ENCODE results near the gene CYP1A2. TPM values are rescaled to one million over a fixed set of nuclear protein-coding genes. Genes with fewer than 3 reads are reported as not detected.
A peak's percentile ranks its signal among the peaks of the same experiment; 100 is the strongest.

The CYP1A2 gene
- total and polyA plus RNA-seq, 5 donors from 2014 or later = not detected

DNA sequence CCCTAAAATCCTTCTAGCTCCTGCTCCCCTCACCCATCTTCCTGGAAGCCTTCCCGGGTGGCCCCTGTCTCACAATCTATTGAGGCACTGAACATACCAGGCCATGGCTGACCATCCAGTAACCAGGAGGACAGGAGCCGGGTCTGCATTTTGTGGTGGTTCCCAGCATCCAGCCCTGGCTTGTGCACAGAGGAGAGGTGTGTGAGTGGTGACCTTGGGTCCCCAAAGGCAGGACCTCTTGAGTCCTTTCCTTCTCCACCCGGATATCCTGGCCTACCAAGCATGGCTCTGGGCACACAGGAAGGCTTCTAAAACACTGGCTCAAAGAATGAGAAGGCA is 41.1 kb downstream of the CYP1A2 start:
- no peak for ATAC-seq (ENCODE audit: low read depth in 2 of 2)
- DNase-seq = peak in 1 of 3 donors; percentile 47
- Histone ChIP-seq H3K27me3 (ENCODE audit: control insufficient read depth, insufficient read depth, low read length) (no peaks in the 10 kb centered on the region), H3K27ac (ENCODE audit: insufficient read depth, low read length, poor library complexity, severe bottlenecking) (peak overlapping the region; percentile 95), H3K4me1 (ENCODE audit: control insufficient read depth, insufficient read depth, low read length, poor library complexity, severe bottlenecking) (peaks cover 100% of the 10 kb centered on the region), H3K36me3 (ENCODE audit: control insufficient read depth, insufficient read depth, low read length) (no peaks in the 10 kb centered on the region), H3K9me3 (ENCODE audit: control insufficient read depth in 2 of 2, low read length in 2 of 2) (no peaks in the 10 kb centered on the region), H3K4me3 (ENCODE audit: low read depth, low read length) (peak overlapping the region; percentile 85)
- peak overlapping the region; percentile 97 to 100 (median 99) for H3K27ac Mint-ChIP-seq
- H3K9me3 Mint-ChIP-seq = no peaks in the 10 kb centered on the region
- H3K4me3 Mint-ChIP-seq = peak overlapping the region; percentile 89 to 98 (median 94)
- H3K4me1 Mint-ChIP-seq = peaks cover 14 to 95% (median 58%) of the 10 kb centered on the region in 4 donors
- peaks cover 9% of the 10 kb centered on the region for H3K27me3 Mint-ChIP-seq
- H3K36me3 Mint-ChIP-seq = peaks cover 16% of the 10 kb centered on the region

DNA sequence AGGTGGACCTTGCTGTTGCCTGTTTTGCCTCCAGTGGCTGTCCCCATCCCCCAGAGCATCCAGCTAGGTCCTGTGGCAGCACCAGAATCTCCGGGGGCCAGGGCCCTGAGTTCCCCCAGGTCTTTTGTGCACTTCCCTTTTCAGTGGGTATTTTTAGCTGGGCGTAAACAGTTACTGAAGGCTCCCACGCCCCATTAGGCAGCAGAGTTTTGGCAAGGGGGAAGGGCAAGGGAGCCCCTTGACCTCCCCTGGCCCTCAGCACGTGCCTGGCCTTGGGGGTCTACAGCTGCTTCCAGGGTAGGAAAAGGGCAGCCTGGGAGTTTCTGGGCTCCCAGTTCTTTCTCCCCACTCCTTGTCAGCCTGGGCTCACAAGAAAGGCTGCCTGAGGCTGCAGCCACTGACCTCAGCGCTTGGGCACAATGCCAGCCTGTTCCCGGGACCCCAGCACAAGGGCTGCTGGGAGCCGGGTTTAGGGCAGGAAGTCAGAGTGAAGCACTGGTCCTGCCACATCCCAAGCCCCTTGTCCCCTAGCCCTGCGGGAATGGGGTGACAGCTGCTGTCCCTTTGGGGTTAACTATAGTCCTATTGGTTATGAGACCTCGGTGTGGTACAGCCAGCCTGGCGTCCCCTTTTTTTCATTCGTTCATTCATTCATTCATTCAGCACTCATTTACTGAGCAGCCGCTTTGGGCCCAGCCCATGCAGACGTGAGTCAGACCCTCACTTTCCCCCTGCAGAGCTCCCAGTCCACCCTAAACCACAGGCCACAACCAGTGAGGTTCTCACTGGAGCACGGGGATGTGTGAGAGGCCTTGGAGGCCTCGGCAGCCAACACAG is 41.7 kb downstream of the CYP1A2 start:
- Mint-ChIP-seq H3K27me3 (peaks cover 4% of the 10 kb centered on the region), H3K36me3 (peaks cover 15% of the 10 kb centered on the region), H3K9me3 (peaks cover 0 to 1% (median 0%) of the 10 kb centered on the region in 7 donors), H3K4me3 (peak overlapping the region; percentile 89 to 98 (median 94)), H3K4me1 (peaks cover 20 to 95% (median 61%) of the 10 kb centered on the region in 4 donors), H3K27ac (peak overlapping the region; percentile 97 to 100 (median 99))
- H3K4me3 ChIP-seq (ENCODE audit: low read depth, low read length) = peak overlapping the region; percentile 85
- H3K27ac ChIP-seq (ENCODE audit: insufficient read depth, low read length, poor library complexity, severe bottlenecking) = peak overlapping the region; percentile 95
- H3K4me1 ChIP-seq (ENCODE audit: control insufficient read depth, insufficient read depth, low read length, poor library complexity, severe bottlenecking) = peaks cover 100% of the 10 kb centered on the region
- DNase-seq (no peak), ATAC-seq (ENCODE audit: low read depth in 2 of 2) (no peak)
- no peaks in the 10 kb centered on the region for H3K27me3 ChIP-seq (ENCODE audit: control insufficient read depth, insufficient read depth, low read length)
- no peaks in the 10 kb centered on the region for H3K9me3 ChIP-seq (ENCODE audit: control insufficient read depth in 2 of 2, low read length in 2 of 2)
- H3K36me3 ChIP-seq (ENCODE audit: control insufficient read depth, insufficient read depth, low read length) = no peaks in the 10 kb centered on the region

DNA sequence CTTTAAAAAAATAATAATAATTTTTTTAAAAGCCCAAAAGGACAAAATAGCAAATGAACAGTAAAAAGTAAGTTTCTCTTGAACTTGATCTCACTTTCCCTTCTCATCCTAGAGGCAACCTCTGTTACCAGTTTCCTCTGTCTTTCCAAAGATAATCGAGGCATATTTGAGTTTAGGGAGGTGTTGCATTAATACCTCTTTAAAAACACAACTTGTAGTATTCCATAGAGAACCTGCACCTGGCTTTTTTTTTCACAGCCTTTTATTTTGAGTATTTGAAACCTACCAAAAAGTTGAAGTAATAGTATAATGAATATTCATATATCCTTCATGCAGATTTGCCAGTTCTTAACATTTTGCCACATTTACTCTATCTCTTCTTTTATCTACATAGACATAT is 42.4 kb downstream of the CYP1A2 start:
- ATAC-seq (ENCODE audit: low read depth in 2 of 2) (no peak), DNase-seq (no peak)
- peak overlapping the region; percentile 85 for H3K4me3 ChIP-seq (ENCODE audit: low read depth, low read length)
- Mint-ChIP-seq H3K36me3 (peaks cover 12% of the 10 kb centered on the region), H3K9me3 (peaks cover 0 to 1% (median 0%) of the 10 kb centered on the region in 7 donors), H3K27me3 (peaks cover 4% of the 10 kb centered on the region), H3K4me1 (peaks cover 25 to 94% (median 64%) of the 10 kb centered on the region in 4 donors), H3K27ac (peak overlapping the region; percentile 92 to 96 (median 95)), H3K4me3 (peak overlapping the region; percentile 83 to 98 (median 92))
- H3K36me3 ChIP-seq (ENCODE audit: control insufficient read depth, insufficient read depth, low read length) = no peaks in the 10 kb centered on the region
- no peaks in the 10 kb centered on the region for H3K27me3 ChIP-seq (ENCODE audit: control insufficient read depth, insufficient read depth, low read length)
- peaks cover 100% of the 10 kb centered on the region for H3K4me1 ChIP-seq (ENCODE audit: control insufficient read depth, insufficient read depth, low read length, poor library complexity, severe bottlenecking)
- H3K27ac ChIP-seq (ENCODE audit: insufficient read depth, low read length, poor library complexity, severe bottlenecking) = peak overlapping the region; percentile 95
- no peaks in the 10 kb centered on the region for H3K9me3 ChIP-seq (ENCODE audit: control insufficient read depth in 2 of 2, low read length in 2 of 2)

DNA sequence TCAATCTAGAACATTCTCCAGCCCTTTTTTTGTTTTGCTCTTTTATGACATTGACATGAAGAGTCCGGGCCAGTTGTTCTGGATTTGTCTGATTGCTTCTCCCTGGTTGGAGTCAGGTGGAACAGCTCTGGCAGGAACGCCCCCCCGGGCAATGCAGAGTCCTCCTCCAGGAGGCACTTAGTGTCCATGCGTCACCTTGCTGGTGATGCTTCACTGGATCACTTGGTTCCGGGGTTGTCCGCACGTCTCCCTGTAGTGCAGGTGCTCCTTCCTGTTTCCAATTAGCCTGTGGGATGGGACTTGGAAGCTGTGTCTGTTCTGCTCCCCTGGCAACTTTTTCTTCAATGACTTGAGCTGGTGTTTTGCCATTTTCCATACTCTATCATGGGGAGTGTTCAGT is 43.0 kb downstream of the CYP1A2 start:
- Mint-ChIP-seq H3K4me1 (peaks cover 29 to 94% (median 69%) of the 10 kb centered on the region in 4 donors), H3K27ac (peak overlapping the region; percentile 92 to 96 (median 95)), H3K9me3 (peaks cover 0 to 1% (median 0%) of the 10 kb centered on the region in 7 donors), H3K27me3 (peaks cover 4% of the 10 kb centered on the region), H3K36me3 (peaks cover 15% of the 10 kb centered on the region), H3K4me3 (peak overlapping the region; percentile 83 to 98 (median 92))
- Histone ChIP-seq H3K4me3 (ENCODE audit: low read depth, low read length) (peak overlapping the region; percentile 85), H3K36me3 (ENCODE audit: control insufficient read depth, insufficient read depth, low read length) (no peaks in the 10 kb centered on the region), H3K9me3 (ENCODE audit: control insufficient read depth in 2 of 2, low read length in 2 of 2) (no peaks in the 10 kb centered on the region), H3K4me1 (ENCODE audit: control insufficient read depth, insufficient read depth, low read length, poor library complexity, severe bottlenecking) (peaks cover 100% of the 10 kb centered on the region), H3K27ac (ENCODE audit: insufficient read depth, low read length, poor library complexity, severe bottlenecking) (peak overlapping the region; percentile 95), H3K27me3 (ENCODE audit: control insufficient read depth, insufficient read depth, low read length) (no peaks in the 10 kb centered on the region)
- no peak for DNase-seq
- no peak for ATAC-seq (ENCODE audit: low read depth in 2 of 2)

DNA sequence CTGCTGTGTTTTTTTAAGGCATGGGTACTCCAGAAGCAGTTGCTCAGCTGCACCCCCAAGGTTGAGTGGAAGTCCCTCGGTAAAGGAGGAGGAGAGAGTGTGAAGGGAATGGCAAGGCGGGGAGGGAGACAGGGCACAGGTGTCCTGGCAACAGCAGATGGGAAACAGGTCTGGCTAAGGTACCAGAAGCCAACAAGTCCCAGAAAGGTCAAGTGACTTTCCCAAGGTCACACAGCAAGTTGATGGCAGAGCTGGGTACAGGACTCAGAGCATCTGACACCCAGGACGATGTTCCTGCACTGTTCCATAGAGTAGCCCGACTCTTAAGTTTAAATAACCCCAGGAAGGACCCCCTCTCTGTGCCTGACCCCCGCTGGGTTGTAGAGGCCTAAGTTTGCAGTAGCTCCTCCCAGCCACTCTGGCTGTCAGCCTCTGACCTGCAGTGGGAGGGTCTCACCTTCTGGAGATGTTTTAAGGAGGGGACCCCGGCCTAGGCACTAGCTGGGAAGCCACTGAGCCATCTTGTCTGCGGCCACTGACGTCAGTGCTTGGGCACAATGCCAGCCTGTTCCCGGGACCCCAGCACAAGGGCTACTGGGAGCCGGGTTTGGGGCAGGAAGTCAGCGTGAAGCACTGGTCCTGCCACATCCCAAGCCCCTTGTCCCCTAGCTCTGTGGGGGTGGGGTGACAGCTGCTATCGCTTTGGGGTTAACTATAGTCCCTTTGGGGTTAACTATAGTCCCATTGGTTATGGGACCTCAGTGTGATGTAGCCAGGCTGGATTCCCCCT is 43.8 kb downstream of the CYP1A2 start:
- H3K9me3 ChIP-seq (ENCODE audit: control insufficient read depth in 2 of 2, low read length in 2 of 2) = no peaks in the 10 kb centered on the region
- H3K27ac ChIP-seq (ENCODE audit: insufficient read depth, low read length, poor library complexity, severe bottlenecking) = peak overlapping the region; percentile 95
- no peak for ATAC-seq (ENCODE audit: low read depth in 2 of 2)
- H3K27me3 ChIP-seq (ENCODE audit: control insufficient read depth, insufficient read depth, low read length) = no peaks in the 10 kb centered on the region
- H3K4me3 ChIP-seq (ENCODE audit: low read depth, low read length) = peak overlapping the region; percentile 85
- H3K4me1 ChIP-seq (ENCODE audit: control insufficient read depth, insufficient read depth, low read length, poor library complexity, severe bottlenecking) = peaks cover 100% of the 10 kb centered on the region
- peak overlapping the region; percentile 83 to 98 (median 92) for H3K4me3 Mint-ChIP-seq
- H3K4me1 Mint-ChIP-seq = peaks cover 29 to 93% (median 66%) of the 10 kb centered on the region in 4 donors
- H3K9me3 Mint-ChIP-seq = peaks cover 0 to 1% (median 0%) of the 10 kb centered on the region in 7 donors
- peak overlapping the region; percentile 92 to 96 (median 95) for H3K27ac Mint-ChIP-seq
- peaks cover 15% of the 10 kb centered on the region for H3K36me3 Mint-ChIP-seq
- H3K27me3 Mint-ChIP-seq = peaks cover 3% of the 10 kb centered on the region
- no peaks in the 10 kb centered on the region for H3K36me3 ChIP-seq (ENCODE audit: control insufficient read depth, insufficient read depth, low read length)
- no peak for DNase-seq

DNA sequence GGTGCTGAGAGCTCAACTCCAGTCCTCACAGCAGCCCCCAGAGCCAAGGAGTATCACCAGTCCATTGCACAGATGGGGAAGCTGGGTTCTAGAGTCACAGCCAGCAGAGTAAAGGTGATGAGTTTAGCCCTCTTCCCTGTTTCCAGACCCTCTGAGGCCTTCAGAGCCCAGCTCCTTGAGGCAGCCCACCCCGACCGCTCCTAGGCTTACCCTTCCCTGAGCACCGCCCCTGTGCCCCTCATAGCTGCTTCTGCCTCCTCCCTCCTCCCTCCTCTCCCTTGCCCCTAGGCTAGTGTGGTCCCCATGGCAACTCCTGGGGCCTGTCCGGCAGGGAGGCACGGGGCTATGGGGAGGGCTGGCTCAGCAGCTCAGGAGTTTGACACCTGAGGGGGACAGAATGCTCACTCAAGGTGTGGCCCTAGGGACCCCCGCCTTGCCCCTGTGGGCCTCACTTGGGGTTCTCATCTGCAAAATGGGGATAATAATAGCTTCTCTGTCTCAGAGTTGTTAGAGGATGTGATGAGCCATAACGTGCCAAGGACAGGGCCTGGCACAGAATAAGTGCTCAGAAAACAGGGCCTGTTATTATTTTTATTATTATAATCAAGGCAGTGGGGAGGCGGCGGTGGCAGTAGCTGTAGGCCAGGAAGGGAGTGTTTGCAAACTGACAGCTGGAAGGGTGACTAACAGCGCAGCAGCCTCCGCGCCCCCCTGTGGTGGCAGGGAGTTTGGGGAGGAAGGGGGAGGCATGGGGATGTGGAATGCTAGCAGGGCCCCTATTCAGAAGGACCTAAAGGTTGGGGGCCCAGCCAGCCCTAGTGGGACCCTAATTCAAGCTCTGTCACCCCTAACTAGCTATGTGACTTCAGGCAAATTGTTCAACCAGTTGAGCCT is 44.7 kb downstream of the CYP1A2 start:
- Mint-ChIP-seq H3K4me1 (peaks cover 29 to 93% (median 65%) of the 10 kb centered on the region in 4 donors), H3K27ac (peak overlapping the region; percentile 92 to 96 (median 95)), H3K9me3 (peaks cover 0 to 1% (median 0%) of the 10 kb centered on the region in 7 donors), H3K27me3 (no peaks in the 10 kb centered on the region), H3K4me3 (peak overlapping the region; percentile 75 to 98 (median 92)), H3K36me3 (peaks cover 20% of the 10 kb centered on the region)
- H3K27me3 ChIP-seq (ENCODE audit: control insufficient read depth, insufficient read depth, low read length) = no peaks in the 10 kb centered on the region
- peaks cover 100% of the 10 kb centered on the region for H3K4me1 ChIP-seq (ENCODE audit: control insufficient read depth, insufficient read depth, low read length, poor library complexity, severe bottlenecking)
- peak overlapping the region; percentile 54 for H3K4me3 ChIP-seq (ENCODE audit: low read depth, low read length)
- ATAC-seq (ENCODE audit: low read depth in 2 of 2) (peak; percentile 44 to 48), DNase-seq (peak; percentile 68 to 78 (median 76))
- no peaks in the 10 kb centered on the region for H3K9me3 ChIP-seq (ENCODE audit: control insufficient read depth in 2 of 2, low read length in 2 of 2)
- peak overlapping the region; percentile 95 for H3K27ac ChIP-seq (ENCODE audit: insufficient read depth, low read length, poor library complexity, severe bottlenecking)
- peaks cover 7% of the 10 kb centered on the region for H3K36me3 ChIP-seq (ENCODE audit: control insufficient read depth, insufficient read depth, low read length)

Measured in CD4-positive, CD25-positive, alpha-beta regulatory T cell (primary cell).